Fibroblast of skin of abdomen (primary cell): ENCODE measurements around the gene NKX2-1.
"Not testable (repeated sequence)": the region's sequence is repeated elsewhere in the genome, so short reads cannot be mapped to it uniquely, and the experiment has no call there.

ENCODE experiments used
- DNase-seq: peaks from one replicate; pipeline ENCODE4 v3.0.0-alpha.2; 2013

The NKX2-1 gene

DNA sequence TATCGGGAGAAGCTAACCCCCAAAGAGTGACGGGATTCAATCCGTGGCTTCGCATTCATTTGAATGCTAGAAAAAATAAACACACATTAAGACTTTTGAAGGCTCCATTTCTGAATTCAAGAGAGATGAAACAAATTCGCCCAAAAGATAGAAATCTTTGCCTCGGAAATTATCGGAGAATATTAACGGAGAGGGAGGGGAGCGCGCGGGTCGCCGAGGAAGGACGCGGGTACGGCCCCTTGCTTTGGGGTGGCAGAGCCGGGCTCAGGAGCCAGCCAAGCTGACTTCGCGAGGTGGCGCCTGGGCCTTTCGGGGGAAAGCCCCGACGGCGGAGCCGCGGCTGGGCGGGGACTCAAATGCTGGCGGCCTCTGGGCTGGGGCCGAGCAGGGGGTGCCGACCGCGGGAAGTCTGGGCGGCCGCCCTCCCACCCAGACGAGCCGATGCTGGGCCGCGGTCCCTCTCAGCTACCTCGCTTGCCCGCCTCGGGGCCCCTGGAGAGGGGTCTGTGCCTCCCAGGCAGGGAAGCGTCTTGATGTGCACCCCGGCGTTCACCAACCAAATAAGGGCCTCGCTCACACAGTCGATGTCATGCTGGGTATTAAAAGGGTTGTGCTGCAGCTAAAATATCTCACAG, 14.7 kb downstream of the NKX2-1 start:
- DNase-seq = no peak

- no peak for DNase-seq
Observed at GRCh38 chr14:36504771-36505175, 15.3 kb downstream of the NKX2-1 start.

DNA sequence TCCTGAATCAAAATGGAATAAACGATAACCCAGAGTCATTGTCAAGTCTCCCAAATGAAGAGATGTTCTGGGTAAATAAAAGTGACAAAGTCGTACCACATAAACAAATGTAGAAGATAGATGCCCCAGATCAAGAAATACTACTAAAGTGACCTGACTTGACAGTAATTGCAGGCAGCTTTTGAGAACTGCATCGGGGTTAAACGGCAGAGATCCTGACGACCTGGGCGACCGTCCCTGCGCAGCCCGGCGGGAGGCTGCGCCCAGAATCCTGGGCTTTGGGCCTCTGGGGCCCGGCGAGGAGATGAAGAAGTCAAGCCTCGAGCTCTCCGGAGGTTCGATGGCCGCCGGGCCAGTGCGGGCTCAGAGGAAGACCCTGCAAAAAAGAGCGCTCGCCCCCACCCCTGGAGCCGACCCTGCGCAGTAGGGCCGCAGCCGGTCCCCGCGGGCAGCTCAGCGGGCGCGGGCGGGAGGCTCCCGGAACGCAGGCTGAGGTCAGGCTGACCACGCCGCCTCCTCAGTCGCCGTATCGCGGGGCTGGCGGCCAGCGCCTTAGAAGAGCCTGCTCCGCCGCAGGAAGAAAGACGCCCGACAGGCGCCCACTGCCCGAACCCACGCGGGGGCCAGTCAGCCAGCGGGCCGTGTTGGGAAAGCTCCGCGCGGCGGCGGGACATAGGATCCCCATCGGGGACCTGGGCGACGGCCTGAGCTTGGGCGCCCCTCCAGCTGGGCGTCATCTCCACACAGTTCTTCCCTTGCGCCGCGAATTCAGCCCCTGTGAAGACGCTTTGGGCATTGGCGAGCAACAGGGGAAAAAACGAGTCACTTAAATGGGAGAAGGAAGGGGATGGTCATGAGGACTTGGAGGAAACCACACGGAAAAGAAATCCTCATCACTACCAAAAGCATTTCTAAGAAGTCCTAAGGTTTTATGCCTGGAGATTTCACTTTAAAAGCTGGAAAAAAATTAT, 16.0 kb downstream of the NKX2-1 start:
- DNase-seq = no peak

DNA sequence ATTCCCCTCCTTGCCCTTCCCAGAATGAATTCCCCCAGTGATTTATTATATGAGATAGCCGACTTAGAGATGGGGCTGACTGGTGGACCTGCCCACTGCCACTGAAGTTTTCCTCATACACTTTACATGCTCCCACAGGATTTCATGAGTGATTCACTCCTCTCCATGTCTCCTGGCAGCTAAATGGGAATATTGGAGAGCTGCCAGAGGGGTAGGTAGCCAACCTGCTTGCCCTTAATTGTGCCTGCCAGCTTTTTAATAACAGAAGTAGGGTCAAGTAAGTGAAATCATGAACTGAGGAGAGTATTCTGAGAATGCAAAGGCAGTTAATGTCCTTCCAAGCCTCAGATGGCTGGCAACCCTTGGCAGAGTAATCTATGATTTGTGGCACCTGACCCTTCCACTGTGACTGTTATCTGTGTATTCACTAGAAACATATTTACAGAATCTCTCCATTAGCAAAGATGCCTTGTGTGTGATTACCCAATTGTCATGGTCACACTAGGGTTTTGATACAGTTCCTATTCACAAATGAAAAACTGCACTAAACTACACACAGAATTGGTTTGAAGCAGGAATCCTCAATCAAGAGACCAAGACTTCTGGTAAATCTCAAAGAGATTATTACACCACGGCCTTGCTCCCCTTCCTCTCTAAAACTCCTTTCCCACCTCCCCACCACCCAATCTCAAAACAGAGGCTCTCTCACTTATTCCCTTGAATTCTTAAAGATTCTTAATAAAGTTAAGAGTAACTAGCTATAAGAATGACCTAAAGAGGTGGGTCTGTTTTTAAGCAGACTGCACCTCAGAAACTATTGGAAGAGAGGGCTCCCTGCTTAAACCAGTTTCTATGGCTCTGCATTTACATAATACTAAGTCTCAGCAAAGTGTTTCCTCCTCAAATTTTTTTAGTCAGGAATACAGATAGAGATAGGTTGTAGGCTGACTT, 17.2 kb downstream of the NKX2-1 start:
- DNase-seq = no peak

DNA sequence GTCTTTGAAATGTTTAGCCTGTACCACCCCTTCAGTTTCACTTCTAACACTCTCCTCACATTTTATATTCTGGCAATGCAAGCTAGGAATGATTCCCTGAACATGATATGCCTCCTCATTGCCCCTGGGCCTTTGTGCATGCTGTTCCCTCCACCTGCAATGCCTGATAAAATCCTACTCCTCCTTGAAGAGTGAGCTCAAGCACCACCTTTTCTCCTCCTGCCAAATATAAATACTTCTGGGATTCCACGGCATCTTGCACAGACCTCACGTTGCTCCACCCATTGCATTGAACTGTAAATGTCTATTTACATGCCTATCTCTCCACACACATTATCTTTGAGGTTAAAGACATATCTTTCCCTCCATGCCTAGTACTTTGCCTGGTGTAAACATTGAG, 21.1 kb downstream of the NKX2-1 start:
- DNase-seq = no peak

GRCh38 chr14:36496346-36496745, 23.7 kb downstream of the NKX2-1 start:
- no peak for DNase-seq

DNA sequence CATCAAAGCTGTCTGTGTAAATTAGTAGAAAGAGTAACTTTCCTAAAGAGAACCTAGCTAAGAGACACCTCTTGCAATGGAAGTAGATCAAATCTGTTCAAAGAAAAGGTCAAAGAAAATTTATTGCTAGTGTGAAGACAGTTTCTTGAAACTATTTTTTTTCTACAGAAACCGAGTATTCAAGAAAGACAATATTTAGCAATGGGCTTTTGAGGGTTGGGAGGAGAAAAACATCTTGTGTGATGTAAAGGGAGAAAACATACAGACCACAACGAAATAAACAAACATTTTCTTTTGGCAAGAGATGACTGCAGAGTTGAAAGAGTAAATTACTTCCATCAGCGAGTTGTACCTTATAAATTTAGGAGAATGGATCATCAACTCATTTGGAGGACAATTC, 24.4 kb downstream of the NKX2-1 start:
- no peak for DNase-seq

- no peak for DNase-seq
Observed at GRCh38 chr14:36493761-36494160, 26.3 kb downstream of the NKX2-1 start.

- DNase-seq = no peak
Observed at GRCh38 chr14:36485773-36486172, 34.3 kb downstream of the NKX2-1 start.

- DNase-seq = no peak
Observed at GRCh38 chr14:36479344-36479743, 40.7 kb downstream of the NKX2-1 start.

DNA sequence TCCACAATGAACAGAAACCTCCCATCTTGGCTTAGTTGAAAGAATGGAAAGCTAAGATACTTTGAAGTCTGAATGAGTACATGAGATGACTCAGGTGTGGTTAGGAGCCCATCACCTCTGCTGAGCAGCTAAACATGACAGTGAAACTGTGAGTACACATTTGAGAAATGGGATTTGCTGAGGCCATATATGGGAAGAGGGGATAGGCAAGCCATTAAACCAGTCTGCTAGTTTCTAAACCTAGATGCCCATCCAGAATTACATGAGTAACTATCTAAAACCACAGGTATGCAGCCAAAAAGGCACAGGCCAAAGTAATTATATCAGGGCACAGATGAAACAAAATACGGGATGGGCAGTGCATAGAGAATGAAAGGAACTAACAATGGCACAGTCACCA, 41.2 kb downstream of the NKX2-1 start:
- no peak for DNase-seq

- no peak for DNase-seq
Observed at GRCh38 chr14:36477266-36477665, 42.8 kb downstream of the NKX2-1 start.

GRCh38 chr14:36476061-36476460, 44.0 kb downstream of the NKX2-1 start:
- DNase-seq = not testable (repeated sequence)

- no peak for DNase-seq
Observed at GRCh38 chr14:36474593-36474992, 45.4 kb downstream of the NKX2-1 start.

DNA sequence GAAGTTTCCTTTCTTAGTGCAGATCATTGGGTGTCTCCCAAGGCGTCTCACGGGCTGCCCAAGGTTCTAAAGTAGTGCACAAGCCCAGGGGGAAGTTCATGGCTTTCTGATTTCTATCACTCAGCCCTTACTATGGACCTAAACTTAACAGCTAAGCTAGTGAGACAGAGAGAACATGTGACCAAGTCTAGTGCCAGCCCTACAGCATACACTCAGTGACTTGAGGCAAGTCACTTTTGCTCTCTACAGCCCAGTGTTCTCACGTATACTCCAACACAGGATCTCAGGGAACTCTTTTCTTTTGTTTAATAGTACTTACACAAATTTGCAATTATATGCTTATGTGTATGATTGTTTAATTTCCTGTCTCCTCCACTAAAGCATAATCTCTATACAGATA, 48.6 kb downstream of the NKX2-1 start:
- DNase-seq = no peak

- DNase-seq = no peak
Observed at GRCh38 chr14:36467332-36467731, 52.7 kb downstream of the NKX2-1 start.
